H1 (cell line): ENCODE results near the gene CHRNA5. TPM values are rescaled to one million over a fixed set of nuclear protein-coding genes. Genes with fewer than 3 reads are reported as not detected.

Source experiments
- CTCF ChIA-PET: fragments of 300-600 bp; sonication (Branson Sonifier 250); formaldehyde crosslinking; loops from one replicate; lab custom pipeline; 2021; ENCODE audit not compliant: partially characterized antibody; lab: Charles Lee
- POLR2A ChIA-PET: fragments of 300-600 bp; sonication (Branson Sonifier 250); formaldehyde crosslinking; loops from one replicate; lab custom pipeline; 2021; ENCODE audit warnings: inconsistent platforms; ENCODE audit not compliant: partially characterized antibody; lab: Charles Lee
- DNase-seq, 2 experiments: peaks; one replicate each; pipeline versions ENCODE4 v3.0.0 to v3.0.0-alpha.2; 2010 to 2022; ENCODE audit warnings: low spot score in 2 of 2, low read depth in 1 of 2, mixed read lengths in 1 of 2
- FAIRE-seq: peaks from 2 replicates; lab custom pipeline; 2011; peaks lifted over from hg19 to GRCh38; lab: Jason Lieb, UNC
- H2AFZ ChIP-seq: 2 replicates; pipeline ENCODE4 v1.8.1; 2012; ENCODE audit warnings: low read length, inconsistent platforms
- H2AK5ac ChIP-seq: 2 replicates; pipeline ENCODE4 v1.6.1; 2013; ENCODE audit warnings: low read depth, low read length
- H2BK120ac ChIP-seq: replicated peaks from 2 replicates; pipeline ENCODE3; 2013; ENCODE audit warnings: low read depth, low read length, inconsistent platforms
- H2BK12ac ChIP-seq: 2 replicates; pipeline ENCODE4 v1.6.1; 2013; ENCODE audit warnings: low read depth, low read length
- H2BK15ac ChIP-seq: 2 replicates; pipeline ENCODE4 v1.6.1; 2013; ENCODE audit warnings: low read length
- H2BK20ac ChIP-seq: 2 replicates; pipeline ENCODE4 v1.6.1; 2013; ENCODE audit warnings: low read length
- H2BK5ac ChIP-seq: 2 replicates; pipeline ENCODE4 v1.6.1; 2013; ENCODE audit warnings: low read depth, low read length
- H3K14ac ChIP-seq: 2 replicates; pipeline ENCODE4 v1.6.1; 2013; ENCODE audit warnings: inconsistent platforms; ENCODE audit not compliant: insufficient read length
- H3K18ac ChIP-seq: 2 replicates; pipeline ENCODE4 v1.6.1; 2013; ENCODE audit warnings: low read length; ENCODE audit errors: extremely low read depth
- H3K23ac ChIP-seq: 2 replicates; pipeline ENCODE4 v1.6.1; 2013; ENCODE audit warnings: inconsistent platforms; ENCODE audit not compliant: insufficient read length
- H3K23me2 ChIP-seq: 2 replicates; pipeline ENCODE4 v1.6.1; 2013; ENCODE audit warnings: low read depth, low read length
- H3K27ac ChIP-seq: 2 replicates; pipeline ENCODE4 v1.6.1; 2011; ENCODE audit warnings: low read depth, low read length, inconsistent platforms
- H3K27me3 ChIP-seq, 4 experiments: replicated peaks in 1 of 4; 1 replicate in 1 of 4; 2 replicates in 3 of 4; pipeline versions ENCODE4 v1.6.1 to v1.8.1; 2011 to 2013; ENCODE audit warnings: low read length in 3 of 4, mild to moderate bottlenecking in 3 of 4, inconsistent platforms in 2 of 4, mixed read lengths in 2 of 4, moderate library complexity in 1 of 4; ENCODE audit not compliant: control insufficient read depth in 3 of 4, insufficient read depth in 3 of 4; ENCODE audit errors: extremely low read depth in 1 of 4
- H3K36me3 ChIP-seq, 4 experiments: 2 replicates each; pipeline versions ENCODE4 v1.6.1 to v1.8.1; 2011 to 2013; ENCODE audit warnings: mild to moderate bottlenecking in 4 of 4, low read length in 3 of 4, moderate library complexity in 2 of 4, control low read depth in 1 of 4, inconsistent platforms in 1 of 4; ENCODE audit not compliant: insufficient read depth in 4 of 4, control insufficient read depth in 2 of 4
- H3K4ac ChIP-seq: replicated peaks from 2 replicates; pipeline ENCODE3; 2013; ENCODE audit warnings: low read length, low read depth, mixed read lengths, inconsistent platforms; ENCODE audit not compliant: insufficient read length
- H3K4me1 ChIP-seq, 4 experiments: replicated peaks in 1 of 4; 1 replicate in 1 of 4; 2 replicates in 3 of 4; pipeline versions ENCODE4 v1.6.1 to v1.8.1; 2011 to 2013; ENCODE audit warnings: low read length in 3 of 4, inconsistent platforms in 2 of 4, mixed read lengths in 1 of 4; ENCODE audit not compliant: insufficient read depth in 4 of 4, control insufficient read depth in 3 of 4
- H3K4me2 ChIP-seq, 2 experiments: 2 replicates each; pipeline versions ENCODE4 v1.6.1 to v1.8.1; 2011 to 2013; ENCODE audit warnings: low read depth in 2 of 2, low read length in 2 of 2, control low read depth in 1 of 2, inconsistent platforms in 1 of 2, mild to moderate bottlenecking in 1 of 2; ENCODE audit not compliant: insufficient read depth in 1 of 2
- H3K4me3 ChIP-seq, 4 experiments: fragments of 200-600, 300-600 bp in 1 of 4; sonication (generic), shearing (Covaris generic), sonication (Bioruptor Twin) in 1 of 4; 2 replicates each; pipeline versions ENCODE4 v1.5.1 to v1.8.1; 2011 to 2016; ENCODE audit warnings: low read length in 4 of 4, low read depth in 3 of 4, control low read depth in 2 of 4, inconsistent platforms in 2 of 4, mild to moderate bottlenecking in 2 of 4, mixed read lengths in 1 of 4, moderate library complexity in 1 of 4; ENCODE audit not compliant: insufficient read depth in 2 of 4; ENCODE audit errors: extremely low read depth in 1 of 4
- H3K56ac ChIP-seq: replicated peaks from 2 replicates; pipeline ENCODE3; 2013; ENCODE audit warnings: low read depth, mild to moderate bottlenecking, mixed read lengths, low read length, inconsistent platforms; ENCODE audit not compliant: insufficient read length
- H3K79me1 ChIP-seq: 2 replicates; pipeline ENCODE4 v1.6.1; 2013; ENCODE audit warnings: low read depth, low read length, control low read depth
- H3K79me2 ChIP-seq, 2 experiments: 2 replicates each; pipeline versions ENCODE4 v1.6.1 to v1.8.1; 2012 to 2013; ENCODE audit warnings: low read length in 2 of 2, mild to moderate bottlenecking in 2 of 2, inconsistent platforms in 1 of 2; ENCODE audit not compliant: insufficient read depth in 2 of 2, control insufficient read depth in 1 of 2
- H3K9ac ChIP-seq, 4 experiments: replicated peaks in 1 of 4; 1 replicate in 1 of 4; 2 replicates in 3 of 4; pipeline versions ENCODE4 v1.6.1 to v1.8.1; 2011 to 2013; ENCODE audit warnings: low read depth in 3 of 4, low read length in 3 of 4, control low read depth in 2 of 4, mild to moderate bottlenecking in 2 of 4, moderate library complexity in 2 of 4, inconsistent platforms in 1 of 4; ENCODE audit errors: extremely low read depth in 1 of 4
- H3K9me3 ChIP-seq, 2 experiments: 2 replicates each; pipeline versions ENCODE4 v1.6.1 to v1.8.1; 2012 to 2013; ENCODE audit warnings: mild to moderate bottlenecking in 2 of 2, moderate library complexity in 2 of 2, control low read depth in 1 of 2, inconsistent platforms in 1 of 2, low read depth in 1 of 2, low read length in 1 of 2, mixed read lengths in 1 of 2; ENCODE audit not compliant: insufficient read depth in 2 of 2
- H4K20me1 ChIP-seq, 2 experiments: replicated peaks in 1 of 2; 2 replicates each; pipeline versions ENCODE3 to v1.8.1; 2011 to 2013; ENCODE audit warnings: inconsistent platforms in 2 of 2, low read length in 2 of 2, mild to moderate bottlenecking in 1 of 2; ENCODE audit not compliant: insufficient read depth in 2 of 2, control insufficient read depth in 1 of 2
- H4K5ac ChIP-seq: 2 replicates; pipeline ENCODE4 v1.6.1; 2013; ENCODE audit warnings: low read length, low read depth, mixed read lengths, inconsistent platforms; ENCODE audit not compliant: insufficient read length
- H4K8ac ChIP-seq: 2 replicates; pipeline ENCODE4 v1.8.0; 2013; ENCODE audit warnings: mild to moderate bottlenecking, moderate library complexity, low read length, inconsistent platforms; ENCODE audit not compliant: insufficient read depth; ENCODE audit errors: extremely low read depth
- H4K91ac ChIP-seq: replicated peaks from 2 replicates; pipeline ENCODE3; 2013; ENCODE audit warnings: low read length, mixed read lengths, inconsistent platforms; ENCODE audit not compliant: insufficient read length
- CBX8 ChIP-seq: fragments of 300-800, 300-1000 bp; sonication (generic); IDR thresholded peaks from 2 replicates; pipeline ENCODE4 v1.7.1; 2016; ENCODE audit warnings: low read depth, low read length, borderline replicate concordance
- TEAD4 ChIP-seq: IDR thresholded peaks from 2 replicates; pipeline ENCODE4 v1.6.1; 2012; ENCODE audit warnings: low read depth, low read length, inconsistent platforms, mixed read lengths
- WGBS, 2 experiments: shearing (Covaris generic) in 1 of 2; methylation state at CpG; one replicate each; pipeline versions ENCODE4 v1.1.6 to v1.1.7; 2013 to 2015; ENCODE audit warnings: low lambda C conversion rate in 2 of 2, mixed read lengths in 2 of 2, inconsistent platforms in 1 of 2, low coverage in 1 of 2, missing lambda C conversion rate in 1 of 2; ENCODE audit not compliant: insufficient replicate concordance in 2 of 2, insufficient coverage in 1 of 2, insufficient read length in 1 of 2; ENCODE audit errors: extremely low coverage in 1 of 2, missing lambda C conversion rate in 1 of 2; 5-methylcytosine and 5-hydroxymethylcytosine counted together
- polyA plus RNA-seq, 7 experiments: library from polyadenylated mRNA; depleted of rRNA in 3 of 7; stranded (reverse) in 5 of 7; unstranded in 2 of 7; fragments of >200 nt in 5 of 7; fragments of 200-250 nt in 2 of 7; gene quantifications; 1 replicate in 5 of 7; 2 replicates in 1 of 7; 4 replicates in 1 of 7; pipeline versions ENCODE4 v1.2.1 to v1.2.3, GENCODE V29; 2011 to 2013; ENCODE audit warnings: missing spikeins in 2 of 7, mixed read lengths in 2 of 7
- total RNA-seq: library from RNA; stranded (reverse); fragmentation: NEBNext Ultra II Directional; extraction: Animal tissue kit (Norgen Biotek cat#: 25700); gene quantifications from 2 replicates; pipeline ENCODE4 v1.2.1, GENCODE V29; 2021

CHRNA5 gene
- total and polyA plus RNA-seq, 2 of the 8 experiments (the other 6 are each of a cell fraction or from before 2014, with no cell fraction given): 13.5 to 31.4 TPM

- H3K36me3 ChIP-seq: no peaks in the 10 kb centered on the region
- H3K9me3 ChIP-seq: no peaks in the 10 kb centered on the region
- no peak overlapping the region for H4K8ac ChIP-seq
- FAIRE-seq: no peak
- H3K27ac ChIP-seq: no peak overlapping the region
- no peaks in the 10 kb centered on the region for H3K79me1 ChIP-seq
- no peak overlapping the region for H4K91ac ChIP-seq
- no peak overlapping the region for H2BK15ac ChIP-seq
- POLR2A ChIA-PET: interaction anchor here (1.1 kb wide), 1 partner anchor 32 kb away, joined by 3 read pairs; the partner anchor contains the start of gene CHRNA5
- H2AK5ac ChIP-seq: no peak overlapping the region
- H4K20me1 ChIP-seq: no peaks in the 10 kb centered on the region
- no peak overlapping the region for H2BK5ac ChIP-seq
- H3K14ac ChIP-seq: no peak overlapping the region
- no peak overlapping the region for H3K56ac ChIP-seq
- no peak overlapping the region for H3K9ac ChIP-seq
- no peaks in the 10 kb centered on the region for H3K4me1 ChIP-seq
- no peaks in the 10 kb centered on the region for H3K27me3 ChIP-seq
- no peaks in the 10 kb centered on the region for H3K79me2 ChIP-seq
- no peak overlapping the region for H2BK12ac ChIP-seq
- H2BK120ac ChIP-seq: no peak overlapping the region
- H3K4me2 ChIP-seq: no peak overlapping the region
- TF ChIP-seq CBX8 (no peak), TEAD4 (no peak)
- H3K4me3 ChIP-seq: no peak overlapping the region
- H3K4ac ChIP-seq: no peak overlapping the region
- DNase-seq: no peak
- no peak overlapping the region for H2AFZ ChIP-seq
- 74% methylated on average over 2 of the region's 2 CpGs; no CpG with 5 or more reads in 1 of the 2 experiments for WGBS, 2 experiments
- H4K5ac ChIP-seq: no peak overlapping the region
- no peak overlapping the region for H3K23ac ChIP-seq
- CTCF ChIA-PET: no interaction called here
- H2BK20ac ChIP-seq: no peak overlapping the region
- no peak overlapping the region for H3K18ac ChIP-seq
- no peaks in the 10 kb centered on the region; the same call in 1 of the 2 replicates for H3K23me2 ChIP-seq
These were observed 32.0 kb upstream of the CHRNA5 start for GRCh38 chr15:78533331-78533730.
